Umbilical cord (tissue), 2 donors: ENCODE measurements around the gene NBPF4. TPM values are rescaled to one million over a fixed set of nuclear protein-coding genes. Genes with fewer than 3 reads are reported as not detected.
"Not testable (repeated sequence)": the region's sequence is repeated elsewhere in the genome, so short reads cannot be mapped to it uniquely, and the experiment has no call there.

Experiments
- DNase-seq: peaks from one replicate; pipeline ENCODE4 v3.0.0-alpha.2; 2015; ENCODE audit warnings: low spot score
- total RNA-seq: library from RNA; depleted of rRNA; stranded (reverse); fragments of >200 nt; gene quantifications from one replicate; pipeline ENCODE4 v1.2.3, GENCODE V29; 2014; ENCODE audit warnings: low replicate concordance; ENCODE audit not compliant: insufficient read depth

NBPF4 gene
- total RNA-seq = 0.96 TPM

DNA sequence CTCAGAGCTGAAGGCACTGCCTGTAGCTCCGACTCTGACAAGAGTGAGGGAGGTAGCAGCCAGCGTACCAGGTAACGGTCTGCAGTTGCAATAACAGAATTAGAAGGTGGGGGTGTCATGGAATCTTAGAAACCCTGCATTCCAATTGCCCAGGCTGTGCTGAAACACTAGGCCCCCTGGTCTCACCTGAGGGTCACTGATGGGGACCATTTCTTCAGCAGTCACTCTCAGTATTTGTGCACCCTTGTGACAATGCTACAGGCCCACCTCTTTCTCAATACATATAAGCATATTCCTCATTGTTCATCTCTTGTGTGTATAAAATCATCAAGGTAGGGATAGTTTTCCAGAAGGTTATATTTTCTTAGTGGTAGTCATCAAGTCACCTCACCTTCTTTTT, at the start of gene NBPF4:
Gene NBPF4, minus strand, starts transcription at position 101 of the 400 bp plus-strand sequence. CDS start 315 bp downstream, outside the sequence.
- not testable (repeated sequence) for DNase-seq

GRCh38 chr1:108282528-108283257, 38.8 kb upstream of the NBPF4 start:
- not testable (repeated sequence) for DNase-seq

DNA sequence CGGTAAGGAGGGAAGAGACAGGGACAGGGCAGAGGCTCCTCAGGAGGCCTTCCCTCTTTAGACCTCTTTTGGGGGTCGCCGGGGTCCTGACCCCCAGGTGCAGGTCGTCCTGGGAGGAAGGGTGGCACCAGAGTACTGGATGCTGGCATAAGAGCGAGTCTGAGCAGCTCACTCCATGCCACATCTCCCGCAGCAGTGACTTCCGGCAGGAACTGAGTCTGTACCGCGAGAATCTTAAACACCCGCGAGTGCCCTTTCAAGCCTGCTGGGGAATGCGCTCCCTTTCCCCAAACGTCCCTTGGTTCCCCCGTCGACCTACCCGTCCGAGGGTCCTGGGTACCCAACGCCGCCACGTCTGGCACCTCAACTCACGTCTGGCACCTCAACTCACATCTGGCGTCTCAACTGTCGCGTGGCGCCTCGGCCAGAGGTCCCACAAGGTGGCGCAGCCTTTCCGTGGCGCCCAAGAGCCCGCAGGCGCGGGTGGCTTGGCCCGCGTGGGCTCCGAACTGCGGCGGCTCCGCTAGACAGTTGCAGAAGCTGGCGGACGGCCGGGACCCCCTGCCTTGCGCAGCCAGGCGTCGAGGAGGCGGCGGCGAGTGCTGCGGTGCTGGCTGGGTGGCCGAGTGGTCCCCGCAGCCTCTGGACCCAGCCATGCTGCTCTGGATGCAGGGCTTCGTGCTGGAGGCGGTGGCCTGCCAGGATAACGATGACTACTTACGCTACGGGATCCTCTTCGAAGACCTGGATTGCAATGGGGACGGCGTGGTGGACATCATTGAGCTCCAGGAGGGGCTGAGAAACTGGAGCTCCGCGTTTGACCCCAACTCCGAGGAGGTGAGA, 28.8 kb upstream of the NBPF4 start:
- not testable (repeated sequence) for DNase-seq

DNA sequence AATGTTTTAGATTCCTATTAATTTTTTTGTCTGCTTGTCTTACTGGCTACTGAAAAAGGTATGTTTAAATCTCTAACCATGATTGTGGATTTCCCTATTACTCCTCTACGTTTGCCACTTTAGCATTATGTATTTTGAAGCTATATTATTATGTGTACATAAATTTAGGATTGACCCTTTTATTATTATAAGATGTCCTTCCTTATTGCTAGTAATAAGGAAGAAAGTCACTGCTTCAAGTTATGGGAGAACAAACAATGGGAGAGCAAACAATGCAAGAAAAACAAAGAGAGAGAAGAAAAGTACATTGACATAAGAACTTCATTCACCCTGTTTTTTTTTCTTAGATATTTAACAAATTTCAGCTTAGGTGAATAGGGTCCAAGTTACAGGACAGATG, 23.2 kb upstream of the NBPF4 start:
- not testable (repeated sequence) for DNase-seq

DNA sequence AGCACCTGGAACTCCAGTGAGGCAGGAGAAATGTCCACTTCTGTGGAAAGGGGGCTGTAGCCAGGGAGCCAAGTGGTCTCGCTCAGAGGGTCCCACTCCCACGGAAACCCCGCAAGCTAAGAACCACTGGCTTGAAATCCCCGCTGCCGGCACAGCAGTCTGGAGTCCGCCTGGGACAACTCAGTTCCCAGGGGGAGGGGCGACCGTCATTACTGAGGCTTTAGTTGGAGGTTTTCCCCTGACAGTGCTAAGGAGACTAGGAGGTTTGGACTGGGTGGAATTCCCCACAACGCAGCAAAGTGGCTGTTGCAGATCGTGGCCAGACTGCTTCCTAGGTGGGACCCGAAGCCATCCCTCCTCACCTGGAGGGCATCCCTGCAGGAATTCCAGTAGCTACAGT, 18.1 kb upstream of the NBPF4 start:
- not testable (repeated sequence) for DNase-seq

- DNase-seq = not testable (repeated sequence)
These were observed 17.6 kb upstream of the NBPF4 start for GRCh38 chr1:108261519-108261918.

DNA sequence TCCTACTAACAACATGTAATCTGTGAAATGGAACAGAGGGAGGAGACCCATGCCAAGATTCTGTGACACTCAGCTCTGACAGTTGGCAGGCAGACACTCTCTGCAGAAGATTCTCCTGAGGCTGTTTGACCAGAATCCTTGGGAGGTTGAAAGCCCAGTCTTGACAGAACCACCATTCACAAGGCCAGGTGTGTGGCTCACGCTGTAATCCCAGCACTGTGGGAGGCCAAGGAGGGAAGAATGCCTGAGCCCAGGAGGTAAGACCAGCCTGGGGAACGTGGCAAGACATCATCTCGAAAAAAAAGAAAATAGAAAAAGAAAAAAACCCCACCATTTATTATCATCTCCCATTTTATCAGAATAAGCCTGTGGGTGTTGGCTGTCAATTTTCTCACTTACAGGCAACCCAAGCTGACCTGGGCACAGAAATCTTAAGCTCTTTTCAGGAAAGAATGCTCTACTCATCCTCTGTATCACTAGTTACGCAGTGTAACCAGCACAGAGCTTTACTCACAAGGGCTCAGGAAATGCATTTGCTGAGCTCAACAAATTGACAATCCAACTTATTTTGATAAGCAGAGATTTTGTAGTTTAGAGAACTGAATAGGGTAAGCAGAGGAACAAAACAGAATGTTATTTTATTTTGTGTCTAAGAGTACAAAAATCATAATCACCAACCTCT, 16.8 kb upstream of the NBPF4 start:
- not testable (repeated sequence) for DNase-seq

- not testable (repeated sequence) for DNase-seq
These were observed 11.6 kb upstream of the NBPF4 start for GRCh38 chr1:108255426-108255825.

DNA sequence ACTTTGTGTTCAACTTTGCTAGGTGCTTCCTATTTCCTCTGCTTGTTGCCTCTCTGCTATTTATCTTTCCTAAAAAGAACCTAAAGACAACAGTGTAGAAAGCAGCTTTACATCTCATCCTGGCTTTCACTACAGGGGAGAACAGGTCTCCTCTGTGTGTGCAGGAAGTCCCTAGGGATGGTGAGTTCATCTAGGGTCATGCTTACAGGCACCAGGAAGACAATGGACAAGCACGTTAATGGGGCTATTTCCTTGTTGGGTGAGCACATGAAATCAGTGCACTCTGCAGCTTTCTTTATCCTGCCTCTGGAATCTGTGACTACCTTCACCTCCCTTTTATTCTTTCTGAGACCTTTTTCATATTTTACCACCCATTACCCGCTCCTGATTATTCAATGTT, 4.5 kb downstream of the NBPF4 start:
- DNase-seq = not testable (repeated sequence)

DNA sequence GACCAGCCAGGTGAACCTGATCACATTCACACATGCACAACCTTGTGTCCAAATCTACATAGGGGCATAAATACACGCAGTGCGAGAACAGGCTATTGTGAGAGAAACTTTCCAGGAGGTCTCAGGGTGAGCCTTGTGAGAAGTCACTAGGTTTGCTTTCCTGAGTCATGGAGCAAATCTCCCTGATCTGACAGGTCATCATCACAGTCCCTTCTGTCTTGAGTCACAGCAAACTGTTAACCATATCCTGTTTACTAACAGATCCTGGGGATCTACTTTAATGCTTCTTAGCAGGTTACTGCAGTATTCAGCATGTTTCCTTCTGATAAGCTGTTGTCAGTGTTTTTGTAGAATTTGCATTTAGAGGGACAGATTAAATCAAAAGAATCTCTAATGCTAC, 8.6 kb downstream of the NBPF4 start:
- DNase-seq = not testable (repeated sequence)

- not testable (repeated sequence) for DNase-seq
These were observed 11.7 kb downstream of the NBPF4 start for GRCh38 chr1:108232183-108232582.

GRCh38 chr1:108229976-108230375, 13.9 kb downstream of the NBPF4 start:
- not testable (repeated sequence) for DNase-seq

DNA sequence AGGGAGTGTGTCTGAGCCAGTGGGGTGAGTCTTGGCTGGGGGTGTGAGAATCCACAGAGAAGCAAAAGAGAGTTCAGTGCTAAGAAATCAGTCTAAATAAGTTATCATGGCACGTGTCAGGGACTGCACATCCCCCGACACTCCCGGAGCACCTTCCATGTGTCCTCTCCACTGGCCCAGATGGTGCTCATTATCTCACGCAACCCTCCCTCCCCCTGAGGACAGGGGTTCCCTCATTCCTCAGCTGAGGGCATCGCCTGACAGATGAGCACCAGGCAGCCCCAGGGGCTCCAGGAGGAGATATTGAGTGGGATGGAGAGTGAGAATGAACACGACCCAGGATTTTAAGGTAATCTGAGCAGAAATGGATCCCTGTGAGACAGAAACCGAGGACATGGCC, 16.1 kb downstream of the NBPF4 start:
- DNase-seq = not testable (repeated sequence)

DNA sequence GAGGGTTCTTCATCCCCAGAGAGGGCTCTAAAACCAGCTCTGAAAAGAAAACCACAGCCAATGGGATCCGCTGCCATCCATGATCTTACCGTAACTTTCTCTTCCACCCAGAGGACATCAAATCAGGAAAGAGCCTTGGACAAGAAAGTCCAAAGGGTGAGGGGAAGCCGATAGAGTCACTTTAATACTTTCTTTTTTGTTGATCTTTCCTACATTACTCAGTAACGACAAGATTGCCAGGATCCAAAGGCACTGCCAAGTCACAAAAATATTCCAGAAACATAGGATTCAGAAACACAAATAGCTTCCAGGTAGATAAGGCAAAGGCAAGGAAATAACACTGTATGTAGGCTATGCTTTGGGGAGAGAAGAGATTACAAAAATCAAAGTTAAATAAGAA, 17.0 kb downstream of the NBPF4 start:
- not testable (repeated sequence) for DNase-seq

GRCh38 chr1:108223226-108223625, 20.6 kb downstream of the NBPF4 start:
- not testable (repeated sequence) for DNase-seq

DNA sequence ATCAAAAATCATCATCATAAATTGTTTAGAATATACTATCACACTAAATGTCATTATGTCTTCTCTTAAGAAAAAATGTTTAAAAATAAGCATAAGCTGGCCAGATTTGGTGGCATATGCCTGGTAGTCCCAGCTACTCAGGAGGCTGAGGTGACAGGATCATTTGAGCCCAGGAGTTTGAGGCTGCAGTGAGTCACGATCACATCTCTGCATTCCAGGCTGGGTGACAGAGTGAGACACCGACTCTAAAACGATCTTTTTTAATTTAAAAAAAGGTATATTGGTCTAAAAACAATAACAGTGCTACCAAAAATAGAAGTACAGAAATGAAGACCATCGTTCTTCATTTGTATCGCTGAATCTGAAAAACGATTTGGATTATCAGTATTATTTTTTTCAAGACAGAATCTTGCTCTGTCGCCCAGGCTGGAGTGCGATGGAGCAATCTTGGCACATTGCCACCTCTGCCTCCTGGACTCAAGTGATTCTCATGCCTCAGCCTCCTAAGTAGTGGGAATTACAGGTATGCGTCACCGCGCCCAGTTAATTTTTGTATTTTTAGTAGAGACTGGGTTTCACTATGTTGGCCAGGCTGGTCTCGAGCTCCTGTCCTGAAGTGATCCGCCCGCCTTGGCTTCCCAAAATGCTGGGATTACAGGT, 26.2 kb downstream of the NBPF4 start:
- not testable (repeated sequence) for DNase-seq

DNA sequence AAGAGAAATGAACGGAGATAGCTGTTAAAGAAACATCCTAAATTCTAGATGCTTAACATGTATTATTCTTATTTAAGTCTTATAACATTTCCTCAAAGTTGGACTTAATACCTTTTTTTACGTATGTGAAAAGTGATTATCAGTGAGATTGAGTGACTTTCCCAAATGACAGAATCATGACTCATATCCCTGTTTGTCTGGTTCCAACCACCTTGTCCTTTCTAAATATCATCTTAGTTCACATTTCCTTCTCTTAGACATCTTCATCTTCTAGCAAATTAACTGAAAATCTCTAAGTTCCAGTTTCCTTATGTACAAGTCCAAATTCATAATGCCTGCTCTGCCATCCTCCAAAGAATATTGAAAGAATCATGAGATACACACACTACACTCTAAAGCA, 26.9 kb downstream of the NBPF4 start:
- not testable (repeated sequence) for DNase-seq

- not testable (repeated sequence) for DNase-seq
These were observed 27.6 kb downstream of the NBPF4 start for GRCh38 chr1:108216028-108216890.

- not testable (repeated sequence) for DNase-seq
These were observed 29.0 kb downstream of the NBPF4 start for GRCh38 chr1:108214641-108215465.
